HCT116 (cell line): ENCODE measurements around the gene PTP4A2. TPM values are rescaled to one million over a fixed set of nuclear protein-coding genes. Genes with fewer than 3 reads are reported as not detected.

Experiments
- ATAC-seq: fragments of 200-7000 bp; cut with Tn5 transposase; 2 replicates; pipeline ENCODE4 v1.9.1; 2020; ENCODE audit warnings: mild to moderate bottlenecking, moderate library complexity
- BruUV-seq: library from RNA; stranded (reverse); fragments of 400-500 nt; replicated peaks from 2 replicates; lab custom pipeline; 2021; lab: Mats Ljungman, UMichigan
- CTCF ChIA-PET: fragments of 300-600 bp; sonication (Branson Sonifier 250); formaldehyde crosslinking; loops from one replicate; lab custom pipeline; 2021; ENCODE audit warnings: antibody characterized with exemption; lab: Charles Lee
- POLR2A ChIA-PET: fragments of 300-600, 350-600 bp; sonication (Branson Sonifier 250); formaldehyde crosslinking; loops from one replicate; lab custom pipeline; 2021; ENCODE audit warnings: antibody characterized with exemption; lab: Charles Lee
- RAD21 ChIA-PET, 2 experiments: fragments of 300-600 bp; sonication (Branson Sonifier 250); formaldehyde crosslinking; loops; one replicate each; lab custom pipeline; 2023; ENCODE audit warnings: low total read pairs in 2 of 2; ENCODE audit not compliant: uncharacterized antibody in 2 of 2, unreplicated experiment in 2 of 2, low non-redundant PET in 1 of 2; lab: Charles Lee
- DNase-seq: peaks from one replicate; pipeline ENCODE4 v3.0.0-alpha.2; 2010; ENCODE audit warnings: low read depth, low spot score
- H2AFZ ChIP-seq: fragments of 200-600 bp; shearing (Covaris generic), sonication (generic); 2 replicates; pipeline ENCODE4 v1.6.1; 2017; ENCODE audit warnings: low read depth, mixed run types, mixed read lengths, antibody characterized with exemption, low read length; ENCODE audit not compliant: poor library complexity, severe bottlenecking
- H3K27ac ChIP-seq: 2 replicates; pipeline ENCODE4 v1.5.1; 2012; ENCODE audit warnings: low read depth, low read length
- H3K27me3 ChIP-seq: fragments of 200-600 bp; sonication (generic); 2 replicates; pipeline ENCODE4 v1.6.1; 2016; ENCODE audit warnings: mixed run types, low read length, mixed read lengths; ENCODE audit not compliant: insufficient read depth
- H3K36me3 ChIP-seq, 2 experiments: fragments of 200-500 bp in 1 of 2; fragments of 200-600 bp in 1 of 2; sonication (Bioruptor generic) in 1 of 2; sonication (generic) in 1 of 2; 2 replicates each; pipeline versions ENCODE4 v1.5.1 to v1.6.1; 2014 to 2016; ENCODE audit warnings: low read length in 2 of 2, inconsistent platforms in 1 of 2, mixed read lengths in 1 of 2, mixed run types in 1 of 2; ENCODE audit not compliant: insufficient read depth in 2 of 2, control insufficient read depth in 1 of 2
- H3K4me1 ChIP-seq, 2 experiments: fragments of 200-600 bp in 1 of 2; sonication (generic) in 1 of 2; 2 replicates each; pipeline versions ENCODE4 v1.5.1 to v1.6.1; 2012 to 2017; ENCODE audit warnings: low read length in 2 of 2, inconsistent platforms in 1 of 2, mild to moderate bottlenecking in 1 of 2, mixed read lengths in 1 of 2, mixed run types in 1 of 2, moderate library complexity in 1 of 2; ENCODE audit not compliant: insufficient read depth in 2 of 2, control insufficient read depth in 1 of 2
- H3K4me2 ChIP-seq: fragments of 200-600 bp; sonication (generic); 2 replicates; pipeline ENCODE4 v1.6.1; 2017; ENCODE audit warnings: mixed run types, low read length, mixed read lengths
- H3K4me3 ChIP-seq, 2 experiments: fragments of 200-600 bp in 1 of 2; sonication (generic) in 1 of 2; replicated peaks in 1 of 2; 2 replicates each; pipeline ENCODE4 v1.5.1; 2011 to 2016; ENCODE audit warnings: low read length in 2 of 2, control low read depth in 1 of 2, low read depth in 1 of 2, mild to moderate bottlenecking in 1 of 2, mixed read lengths in 1 of 2, mixed run types in 1 of 2
- H3K79me2 ChIP-seq: fragments of 200-600 bp; sonication (generic); 2 replicates; pipeline ENCODE4 v1.6.1; 2017; ENCODE audit warnings: mild to moderate bottlenecking, mixed run types, low read length, moderate library complexity, mixed read lengths; ENCODE audit not compliant: insufficient read depth
- H3K9ac ChIP-seq: fragments of 200-600 bp; sonication (generic); 2 replicates; pipeline ENCODE4 v1.6.1; 2016; ENCODE audit warnings: low read length, mixed read lengths
- H3K9me2 ChIP-seq: fragments of 200-600 bp; sonication (generic), shearing (Covaris generic); 2 replicates; pipeline ENCODE4 v1.6.1; 2017; ENCODE audit warnings: mixed run types, mild to moderate bottlenecking, moderate library complexity; ENCODE audit not compliant: insufficient read depth
- H3K9me3 ChIP-seq, 2 experiments: fragments of 200-500 bp in 1 of 2; fragments of 200-600 bp in 1 of 2; sonication (Bioruptor generic) in 1 of 2; sonication (generic) in 1 of 2; 2 replicates each; pipeline ENCODE4 v1.6.1; 2014 to 2017; ENCODE audit warnings: low read length in 2 of 2, mixed read lengths in 2 of 2, inconsistent platforms in 1 of 2, low read depth in 1 of 2, mild to moderate bottlenecking in 1 of 2, mixed run types in 1 of 2, moderate library complexity in 1 of 2; ENCODE audit not compliant: control insufficient read depth in 1 of 2, insufficient read depth in 1 of 2
- H4K20me1 ChIP-seq: fragments of 200-600 bp; sonication (generic), shearing (Covaris generic); 2 replicates; pipeline ENCODE4 v1.6.1; 2017; ENCODE audit warnings: mixed run types, mild to moderate bottlenecking, moderate library complexity; ENCODE audit not compliant: insufficient read depth
- CTCF ChIP-seq, 3 experiments: fragments of 200-600 bp in 1 of 3; sonication (generic) in 1 of 3; IDR thresholded peaks in 2 of 3; conservative IDR thresholded peaks in 1 of 3; 2 replicates each; pipeline ENCODE4 v1.5.1; 2012 to 2017; ENCODE audit warnings: low read depth in 2 of 3, low read length in 2 of 3, antibody characterized with exemption in 1 of 3, borderline replicate concordance in 1 of 3, control low read depth in 1 of 3, mild to moderate bottlenecking in 1 of 3, mixed read lengths in 1 of 3, mixed run types in 1 of 3, moderate library complexity in 1 of 3; ENCODE audit not compliant: insufficient read depth in 1 of 3
- ELF1 ChIP-seq: IDR thresholded peaks from 2 replicates; pipeline ENCODE4 v1.6.1; 2012; ENCODE audit warnings: low read depth, borderline replicate concordance
- EZH2phosphoT487 ChIP-seq: fragments of 200-600 bp; IDR thresholded peaks from 2 replicates; pipeline ENCODE4 v1.6.1; 2018; ENCODE audit warnings: antibody characterized with exemption, borderline replicate concordance
- POLR2A ChIP-seq: IDR thresholded peaks from 2 replicates; pipeline ENCODE4 v1.7.0; 2011; ENCODE audit warnings: borderline replicate concordance; ENCODE audit not compliant: insufficient read depth, insufficient read length; ENCODE audit errors: extremely low read depth
- REST ChIP-seq: IDR thresholded peaks from 2 replicates; pipeline ENCODE4 v1.6.1; 2012; ENCODE audit warnings: low read depth
- ZNF274 ChIP-seq: fragments of 200-500 bp; sonication (Bioruptor generic); IDR thresholded peaks from 2 replicates; pipeline ENCODE4 v1.6.1; 2014; ENCODE audit warnings: mild to moderate bottlenecking, low read depth, low read length, inconsistent platforms
- intact Hi-C: fragments of 100-400 bp; cut with micrococcal nuclease; formaldehyde crosslinking; loops from 2 replicates; pipeline ENCODE4 v1.10.0; 2022
- total RNA-seq: library from RNA; stranded (reverse); gene quantifications from one replicate; pipeline ENCODE4 v1.2.1, GENCODE V29; 2021; ENCODE audit not compliant: unreplicated experiment

The PTP4A2 gene
- total RNA-seq, 1 experiment from 2014 or later = 267 TPM

DNA sequence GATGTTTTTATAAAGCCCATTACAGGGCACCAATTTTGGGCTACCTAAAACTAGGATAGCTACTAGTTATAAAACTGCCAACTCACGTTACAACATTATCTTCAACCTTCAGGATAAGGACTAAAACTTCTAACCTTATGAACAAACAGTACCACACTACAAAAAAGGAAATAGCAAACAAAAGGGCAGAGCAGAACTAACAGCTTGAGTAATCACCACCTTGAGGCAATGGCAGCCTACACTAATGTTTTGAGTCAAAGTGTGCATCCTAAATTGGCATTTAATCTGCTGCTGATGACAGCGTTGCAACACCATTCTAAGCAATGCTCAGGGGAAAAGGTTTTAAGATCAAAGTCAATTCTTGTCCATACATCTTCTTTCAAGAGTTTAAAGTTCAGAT lies 27.2 kb downstream of the PTP4A2 start:
- Histone ChIP-seq H3K36me3 (peaks cover 32 to 50% of the 10 kb centered on the region in 2 experiments), H3K4me1 (no peaks in the 10 kb centered on the region), H3K9me2 (no peaks in the 10 kb centered on the region), H3K9ac (no peak overlapping the region), H3K79me2 (peaks cover 72% of the 10 kb centered on the region), H4K20me1 (peaks cover 37% of the 10 kb centered on the region; the same call in 1 of the 2 replicates), H2AFZ (no peak overlapping the region), H3K27ac (no peak overlapping the region), H3K27me3 (no peaks in the 10 kb centered on the region), H3K4me2 (no peak overlapping the region), H3K4me3 (no peak overlapping the region), H3K9me3 (no peaks in the 10 kb centered on the region)
- RAD21 ChIA-PET = no interaction called here
- intact Hi-C loops = no loop called here
- CTCF ChIA-PET = no interaction called here
- no peak for ATAC-seq
- POLR2A ChIA-PET = interaction anchor here (0.8 kb wide), 1 partner anchor 10 kb away, joined by 3 read pairs; no protein-coding TSS in a partner anchor
- TF ChIP-seq POLR2A = no peak
- no peak for TF ChIP-seq ELF1
- TF ChIP-seq REST = no peak
- no peak for TF ChIP-seq ZNF274
- TF ChIP-seq CTCF (IDR thresholded peaks at IDR 0.05 in 2 of 3, conservative IDR thresholded peaks at IDR 0.05 in 1 of 3; ENCODE audit: borderline replicate concordance in 1 of 3, insufficient read depth in 1 of 3, low read depth in 2 of 3, low read length in 2 of 3) = no peak
- TF ChIP-seq EZH2phosphoT487 = no peak
- no TSS peak for BruUV-seq
- DNase-seq = no peak
